Measurements from ENCODE around the gene RSPH9.

The RSPH9 gene

GRCh38 chr6:43669050-43669921 lies 24.4 kb downstream of the RSPH9 start:
- DNase-seq: no peak

DNA sequence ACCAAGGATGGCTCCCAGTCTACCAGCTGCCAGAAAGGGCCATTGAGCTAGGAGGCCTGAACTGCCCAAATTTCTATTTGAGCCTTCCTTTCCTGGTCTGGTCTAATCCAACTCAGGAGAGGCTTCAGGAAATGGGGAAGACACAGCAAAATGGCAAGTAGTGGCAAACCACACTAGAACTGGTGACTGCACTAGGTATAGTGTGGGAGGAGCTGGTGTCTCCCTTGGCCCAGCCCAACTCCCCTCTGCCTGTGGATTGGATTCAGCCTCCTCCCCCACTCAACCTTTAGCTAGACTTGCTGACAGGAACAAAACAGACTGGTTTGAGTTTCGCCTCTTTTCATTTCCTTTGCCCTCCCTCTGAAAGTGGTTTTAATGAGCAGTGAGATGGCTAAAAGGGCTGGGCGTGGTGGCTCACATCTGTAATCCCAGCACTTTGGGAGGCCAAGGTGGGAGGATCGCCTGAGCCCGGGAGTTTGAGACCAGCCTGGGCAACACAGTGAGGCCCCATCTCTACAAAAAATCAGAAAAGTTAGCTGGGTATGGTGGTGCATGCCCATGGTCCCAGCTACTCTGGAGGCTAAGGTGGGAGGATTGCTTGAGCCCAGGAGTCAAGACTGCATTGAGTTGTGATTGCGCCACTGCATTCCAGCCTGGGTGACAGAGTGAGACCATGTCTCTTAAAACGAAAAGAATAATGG lies 25.2 kb downstream of the RSPH9 start:
- peak; percentile 59 for DNase-seq

DNA sequence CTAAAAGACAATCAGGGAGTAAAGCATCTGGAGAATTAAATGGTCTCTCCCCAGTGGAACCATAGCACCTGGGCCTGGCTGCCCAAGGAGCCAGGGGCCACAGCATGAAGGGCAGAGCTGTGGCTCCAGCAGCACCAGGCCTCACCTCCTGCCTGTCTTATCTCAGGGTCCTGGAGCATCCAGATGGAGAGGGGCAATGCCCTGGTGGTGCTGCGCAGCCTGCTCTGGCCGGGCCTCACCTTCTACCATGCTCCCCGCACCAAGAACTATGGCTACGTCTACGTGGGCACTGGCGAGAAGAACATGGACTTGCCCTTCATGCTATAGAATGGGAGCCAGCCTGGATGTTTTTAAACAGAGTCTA lies 25.8 kb downstream of the RSPH9 start:
- DNase-seq: no peak

- no peak for DNase-seq
Measured at GRCh38 chr6:43671011-43671800, 26.4 kb downstream of the RSPH9 start.

DNA sequence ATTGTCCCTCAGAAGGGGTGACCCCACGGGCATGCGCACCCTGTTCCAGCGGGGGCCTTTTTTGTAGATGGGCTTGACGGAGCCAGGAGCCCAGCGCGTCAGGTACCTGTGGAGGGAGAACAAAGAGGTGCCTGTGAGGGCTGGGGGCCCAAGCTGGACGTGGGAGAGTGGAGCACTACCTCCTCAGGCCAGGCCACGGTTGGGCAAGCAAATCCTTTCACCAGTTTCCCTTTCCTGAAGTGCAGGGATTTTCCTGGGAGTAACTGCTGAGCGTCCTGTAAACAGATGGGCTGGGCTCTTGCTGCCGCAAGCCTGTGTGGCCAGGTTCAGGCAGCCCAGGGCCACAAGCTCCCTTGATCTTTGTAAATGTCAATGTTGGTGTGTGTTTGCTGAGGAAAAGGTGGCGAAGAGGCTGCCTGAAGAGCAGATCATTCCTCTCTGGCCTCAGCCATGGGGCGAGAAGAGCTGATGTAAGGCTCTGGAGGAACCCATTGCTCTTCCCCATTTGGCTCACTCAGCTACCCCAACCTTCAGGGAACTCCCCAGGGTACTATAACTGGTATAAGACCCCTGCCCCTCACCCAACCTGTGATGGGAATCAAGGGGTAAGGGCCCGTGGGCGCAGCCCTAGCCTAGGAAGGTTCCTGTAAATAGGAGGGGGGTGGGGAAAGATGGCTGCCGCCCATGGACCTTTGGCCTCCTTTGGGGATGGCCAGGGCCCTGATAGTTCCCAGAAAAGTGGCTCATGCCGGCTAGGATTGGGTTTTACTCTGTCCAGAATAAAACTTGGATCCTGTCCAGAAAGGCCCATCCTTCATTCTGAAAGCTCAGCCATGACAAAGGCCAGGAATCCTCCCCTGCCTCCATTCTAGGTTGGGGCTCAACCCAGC lies 27.2 kb downstream of the RSPH9 start:
- DNase-seq: no peak

DNA sequence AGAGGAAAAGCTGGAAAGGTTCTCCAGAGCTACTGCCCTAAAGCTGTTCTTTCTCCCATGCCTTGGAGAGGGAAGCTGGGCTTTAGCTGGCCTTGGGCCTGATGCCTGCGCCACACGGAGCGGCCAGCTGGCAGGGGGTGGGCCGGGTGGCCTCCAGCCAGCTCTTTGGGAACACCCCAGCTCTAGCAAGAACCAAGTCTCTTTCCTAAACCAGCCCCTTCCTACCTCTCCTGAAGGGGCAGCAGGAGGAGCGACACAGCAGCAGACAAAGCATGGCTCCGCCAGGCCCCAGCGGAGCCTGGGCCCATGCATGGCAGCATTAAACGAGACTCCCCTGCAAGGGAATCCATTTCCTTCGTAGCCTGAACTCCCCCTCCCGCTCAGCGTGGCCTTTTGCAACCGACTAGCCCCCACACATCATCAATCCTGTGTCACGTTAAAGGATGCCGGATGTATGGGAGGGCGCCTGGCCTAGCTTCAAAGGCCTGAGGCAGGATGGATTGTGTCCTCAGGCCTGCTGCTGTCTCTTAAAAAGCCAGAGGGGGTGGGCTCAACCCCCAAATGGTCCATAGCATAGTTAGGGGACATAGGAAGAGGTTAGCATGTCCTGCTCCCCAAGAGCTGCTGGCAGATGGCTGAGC lies 28.7 kb downstream of the RSPH9 start:
- DNase-seq: no peak

GRCh38 chr6:43674291-43674690 lies 29.5 kb downstream of the RSPH9 start:
- no peak for DNase-seq

DNA sequence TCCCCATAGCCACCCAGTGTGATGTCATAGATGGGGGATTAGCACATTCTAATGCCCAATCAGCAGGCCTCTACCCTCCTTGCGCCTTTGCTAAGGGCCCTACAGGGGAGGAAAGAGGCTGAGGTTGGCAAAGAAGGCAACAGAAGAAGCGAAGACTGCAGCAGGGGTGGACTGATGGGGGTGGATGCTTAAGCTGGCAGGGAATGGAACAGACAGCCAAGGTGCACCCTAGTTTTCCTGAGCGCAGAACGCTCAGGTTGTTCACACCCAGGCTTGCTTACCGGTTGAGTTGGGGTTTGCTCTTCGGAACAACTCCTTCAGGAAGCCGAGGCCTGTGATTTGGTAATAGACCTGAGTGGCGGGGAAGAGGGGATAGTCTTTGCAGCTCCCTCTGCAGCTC lies 30.1 kb downstream of the RSPH9 start:
- DNase-seq: no peak

GRCh38 chr6:43676962-43677606 lies 32.2 kb downstream of the RSPH9 start:
- DNase-seq: no peak

- DNase-seq: no peak
Measured at GRCh38 chr6:43677759-43678158, 32.9 kb downstream of the RSPH9 start.

- DNase-seq: no peak
Measured at GRCh38 chr6:43678341-43678740, 33.5 kb downstream of the RSPH9 start.

DNA sequence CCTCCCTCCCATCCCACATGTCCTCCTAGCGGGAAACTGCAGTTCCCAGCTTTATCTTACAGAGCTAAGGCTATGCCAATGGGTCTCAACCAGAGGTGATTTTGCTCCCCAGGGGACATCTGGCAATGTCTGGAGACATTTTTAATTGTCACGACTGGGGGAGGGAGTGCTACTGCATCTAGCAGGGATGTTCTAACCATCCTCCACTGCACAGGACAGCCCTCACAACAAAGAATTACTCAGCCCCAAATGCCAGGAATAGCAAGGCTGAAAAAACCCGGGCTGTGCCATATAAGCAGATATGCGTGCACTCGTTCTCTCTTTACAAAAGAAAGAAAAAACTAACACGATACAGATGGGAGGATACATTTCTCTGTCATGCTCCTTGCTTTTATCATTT lies 34.2 kb downstream of the RSPH9 start:
- no peak for DNase-seq

GRCh38 chr6:43680308-43681200 lies 35.7 kb downstream of the RSPH9 start:
- DNase-seq: no peak

DNA sequence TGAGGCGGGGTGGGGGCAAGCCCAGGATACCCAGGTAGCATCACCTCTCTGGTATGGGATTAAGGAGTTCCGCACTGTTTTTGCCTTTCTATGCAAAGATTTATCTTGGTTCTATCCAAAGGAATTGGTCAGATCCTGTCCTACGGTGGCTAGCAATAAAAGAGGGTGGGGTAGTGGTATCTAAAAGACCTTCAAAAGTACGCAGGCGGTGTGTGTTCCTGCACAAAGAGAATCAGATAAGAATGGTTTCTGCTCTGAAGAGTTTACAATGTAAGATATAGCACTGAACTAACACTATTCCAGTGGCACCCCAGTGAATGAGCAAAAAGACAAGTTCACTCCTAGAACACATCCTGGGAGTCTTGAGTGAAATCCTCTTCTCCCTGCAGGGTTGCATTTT lies 36.5 kb downstream of the RSPH9 start:
- DNase-seq: no peak

DNA sequence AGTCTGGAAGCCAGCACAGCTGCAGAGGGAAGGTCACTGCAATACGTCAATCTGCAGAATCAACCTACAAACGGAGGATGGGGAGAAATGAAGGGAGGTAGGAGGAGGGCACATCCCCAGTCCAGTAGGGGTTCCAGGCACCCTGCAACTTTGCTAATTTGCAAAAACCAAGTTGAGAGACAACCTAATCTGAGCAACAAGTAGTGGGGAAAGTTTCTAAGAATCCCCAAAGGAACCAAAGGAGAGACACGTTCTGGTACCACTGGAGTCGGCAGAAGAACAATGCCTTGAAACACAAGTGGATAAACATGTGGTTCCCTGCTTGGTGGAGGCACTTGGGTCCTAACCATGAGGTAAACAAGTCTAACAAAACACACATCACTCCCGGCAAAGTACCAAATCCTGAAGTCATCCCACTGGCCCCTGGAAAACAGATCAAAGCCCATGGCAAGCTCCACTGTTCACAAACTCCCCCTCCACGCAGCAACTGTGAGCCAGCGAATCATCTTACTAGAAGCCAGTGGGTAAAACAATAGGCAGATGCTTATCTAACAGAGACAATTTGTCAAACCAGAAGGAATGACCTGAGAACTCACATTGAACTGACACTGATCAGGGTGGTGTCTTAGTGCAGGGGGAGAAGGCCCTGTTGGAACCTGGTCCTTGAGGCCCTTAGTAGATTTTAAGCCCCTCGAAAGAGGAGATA lies 38.0 kb downstream of the RSPH9 start:
- no peak for DNase-seq

DNA sequence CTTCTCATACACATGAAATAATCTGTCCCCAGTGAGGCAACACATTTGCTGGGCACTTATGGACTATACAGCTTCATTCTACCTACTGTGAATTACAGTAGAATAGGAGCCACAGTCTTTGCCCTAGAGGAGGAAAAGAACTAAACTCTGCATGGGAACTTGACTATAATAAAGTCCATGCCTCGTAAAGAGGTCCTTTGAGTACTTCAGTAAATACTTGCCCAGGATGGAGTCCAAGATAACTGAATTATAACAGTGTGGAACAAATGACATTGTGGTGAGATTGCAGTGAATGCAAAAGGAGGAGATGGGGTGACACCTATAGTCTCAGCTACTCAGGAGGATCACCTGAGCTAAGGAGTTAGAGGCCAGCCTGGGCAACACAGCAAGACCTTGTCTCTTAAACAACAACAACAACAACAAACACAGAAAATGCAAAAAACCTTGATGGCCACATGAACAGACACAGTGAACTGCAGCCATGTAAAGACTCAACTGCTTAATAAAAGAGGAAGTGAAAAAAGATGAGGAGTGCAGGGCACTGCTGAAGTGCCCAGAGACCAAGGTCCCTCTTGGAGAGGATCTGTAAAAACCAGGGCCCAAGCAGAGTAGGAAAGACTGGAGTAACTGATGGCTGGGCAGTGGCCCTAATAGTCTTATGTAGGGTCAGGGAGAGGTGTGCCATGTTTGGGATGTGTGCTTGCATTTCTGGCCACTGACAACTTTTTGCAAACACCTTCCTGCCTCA lies 39.0 kb downstream of the RSPH9 start:
- DNase-seq: no peak

- DNase-seq: no peak
Measured at GRCh38 chr6:43687079-43687436, 42.2 kb downstream of the RSPH9 start.

- peak; percentile 88 for DNase-seq
Measured at GRCh38 chr6:43687437-43688347, 42.9 kb downstream of the RSPH9 start, which contains the start of gene MRPS18A. TSS of gene MRPS18A (minus strand) at chr6:43687791. CDS start at chr6:43687779, 12 bp downstream.
